Dermis blood vessel endothelial cell (primary cell): ENCODE data around the gene GATA3. TPM values are rescaled to one million over a fixed set of nuclear protein-coding genes. Genes with fewer than 3 reads are reported as not detected.

Experiments used
- DNase-seq: peaks from one replicate; pipeline ENCODE4 v3.0.0; 2010
- total RNA-seq: library from RNA; depleted of rRNA; stranded (reverse); fragments of >200 nt; gene quantifications from 2 replicates; pipeline ENCODE4 v1.2.3, GENCODE V29; 2014

GATA3 gene
- total RNA-seq, 1 donor from 2014 or later: 0.17 TPM

DNA sequence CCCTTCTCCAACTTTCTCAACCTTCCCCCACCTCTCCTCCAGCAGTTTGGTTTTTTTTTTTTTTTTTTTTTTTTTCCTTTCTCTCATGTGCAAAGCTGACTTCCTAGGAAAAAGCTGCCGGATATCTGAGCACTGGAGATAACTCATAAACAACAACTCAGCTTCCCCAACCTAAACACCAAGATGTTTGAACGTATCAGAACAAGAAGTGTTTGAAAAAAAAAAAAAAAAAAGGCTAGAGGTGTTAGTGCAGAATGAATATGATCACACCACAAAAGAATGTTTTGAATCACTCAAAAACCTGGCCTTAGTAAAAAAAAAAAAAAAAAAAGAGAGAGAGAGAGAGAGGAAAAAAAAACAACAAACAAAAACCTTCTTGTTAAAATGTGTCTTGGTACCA lies 11.2 kb downstream of the GATA3 start:
- DNase-seq: peak; percentile 96

DNA sequence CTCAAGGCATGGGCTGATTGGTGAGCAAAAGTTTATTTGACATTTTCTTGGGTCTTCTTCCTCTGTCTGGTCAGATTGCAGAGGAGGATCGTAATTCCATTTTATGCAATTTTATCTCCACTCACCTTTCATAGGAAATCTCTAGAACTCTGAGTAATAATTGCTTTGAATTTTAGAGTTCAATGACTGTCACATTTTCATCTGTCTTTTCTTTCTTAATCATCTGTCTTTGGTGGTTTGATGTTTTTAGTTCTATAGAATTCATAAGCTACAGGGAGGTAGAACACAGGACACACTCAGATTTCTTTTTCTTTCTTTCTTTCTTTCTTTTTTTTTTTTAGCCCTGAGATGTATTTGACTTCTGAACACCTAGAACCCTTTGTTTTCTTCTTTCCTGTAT lies 11.6 kb downstream of the GATA3 start:
- no peak for DNase-seq

DNA sequence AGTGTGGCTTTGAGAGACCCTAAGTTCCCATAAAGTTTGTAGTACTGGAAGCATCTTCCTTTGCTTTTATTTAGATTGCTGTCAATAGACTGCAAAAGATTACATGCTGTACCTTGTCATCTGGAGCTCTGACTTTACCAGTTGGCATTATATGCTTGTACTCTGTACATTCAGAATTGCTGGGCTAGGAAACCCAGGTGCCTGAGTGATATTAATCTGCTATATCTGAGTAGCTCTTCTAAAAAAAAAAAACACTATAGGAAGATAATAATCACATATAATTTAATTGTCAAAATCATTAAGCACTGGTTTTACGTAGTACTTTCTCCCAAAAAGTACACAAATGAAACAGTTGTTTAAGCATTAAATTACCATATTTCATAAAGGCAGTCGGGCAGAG lies 12.3 kb downstream of the GATA3 start:
- DNase-seq: no peak

DNA sequence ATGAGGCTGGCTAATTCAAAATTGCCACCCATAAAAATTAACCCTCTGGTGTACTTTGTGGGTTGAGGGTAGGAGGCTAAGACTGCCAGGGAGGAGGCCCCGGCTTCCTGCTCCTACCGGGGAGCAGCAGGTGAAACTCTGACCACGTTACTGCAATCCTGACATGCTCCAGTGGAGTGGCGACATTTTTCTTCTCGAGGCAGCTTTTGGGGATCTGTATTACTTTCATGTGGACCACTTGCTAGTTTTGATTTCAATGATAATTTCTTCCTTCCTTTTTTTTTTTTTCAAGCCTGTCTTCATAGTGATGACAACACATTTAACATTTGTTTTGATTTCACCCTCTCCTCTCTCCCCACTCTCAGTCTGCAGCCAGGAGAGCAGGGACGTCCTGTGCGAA lies 14.6 kb downstream of the GATA3 start:
- no peak for DNase-seq

DNA sequence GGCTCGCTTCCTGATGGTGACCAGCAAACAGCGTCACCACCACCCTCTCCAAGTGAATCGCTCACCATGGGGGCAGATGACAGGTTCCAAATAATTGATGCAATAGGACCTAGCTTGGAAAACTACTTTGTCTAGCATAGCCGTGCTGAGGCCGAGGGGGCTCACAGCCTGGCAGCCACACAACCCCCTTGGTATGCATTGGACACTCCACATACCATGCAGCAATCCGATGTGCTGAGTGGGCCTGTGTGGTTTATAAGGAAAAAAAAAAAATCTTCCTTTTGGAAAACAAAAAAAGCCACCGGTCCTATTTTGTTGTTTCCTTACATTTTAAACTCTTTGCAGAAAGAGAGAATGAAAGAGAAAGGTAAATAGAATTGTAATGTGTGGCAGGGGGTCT lies 15.1 kb downstream of the GATA3 start:
- DNase-seq: no peak

DNA sequence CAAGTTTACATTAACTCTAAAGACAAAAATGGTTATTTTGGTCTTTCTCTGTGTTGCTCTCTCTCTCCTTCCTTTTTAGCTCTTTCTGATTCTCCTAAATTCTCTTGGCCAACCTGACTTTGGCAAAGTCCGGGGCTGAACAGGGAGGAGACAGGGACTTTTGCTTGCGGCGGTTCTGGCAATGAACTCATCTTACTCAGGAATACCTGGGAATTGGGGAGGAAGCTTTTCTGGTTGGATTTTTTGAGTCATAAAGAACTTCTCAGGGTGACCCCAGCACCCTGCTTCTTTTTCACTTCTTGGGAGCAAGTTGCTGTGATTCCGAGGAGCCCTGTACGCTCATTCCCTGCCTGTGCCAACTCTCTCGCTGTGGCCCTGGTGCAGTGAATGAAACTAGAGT lies 16.0 kb downstream of the GATA3 start:
- DNase-seq: no peak

DNA sequence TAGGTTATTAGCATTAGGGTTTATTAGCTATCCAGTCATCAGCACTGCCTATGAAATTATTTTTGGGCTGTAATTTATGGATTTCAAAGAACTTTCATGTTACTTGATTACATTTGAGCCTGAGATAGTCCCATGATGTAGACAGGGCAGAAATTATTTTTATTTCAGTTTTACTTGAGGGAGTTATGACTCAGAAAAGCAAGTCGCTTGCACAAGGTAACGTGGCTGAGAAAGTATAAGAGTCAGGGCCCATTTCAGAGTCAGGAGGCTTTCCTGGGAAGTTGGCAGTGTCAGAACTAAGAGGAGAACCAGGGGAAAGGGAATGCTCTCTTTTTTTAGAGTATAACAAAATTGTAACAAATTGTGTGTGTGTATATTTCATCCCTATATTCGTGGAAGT lies 16.5 kb downstream of the GATA3 start:
- DNase-seq: no peak

DNA sequence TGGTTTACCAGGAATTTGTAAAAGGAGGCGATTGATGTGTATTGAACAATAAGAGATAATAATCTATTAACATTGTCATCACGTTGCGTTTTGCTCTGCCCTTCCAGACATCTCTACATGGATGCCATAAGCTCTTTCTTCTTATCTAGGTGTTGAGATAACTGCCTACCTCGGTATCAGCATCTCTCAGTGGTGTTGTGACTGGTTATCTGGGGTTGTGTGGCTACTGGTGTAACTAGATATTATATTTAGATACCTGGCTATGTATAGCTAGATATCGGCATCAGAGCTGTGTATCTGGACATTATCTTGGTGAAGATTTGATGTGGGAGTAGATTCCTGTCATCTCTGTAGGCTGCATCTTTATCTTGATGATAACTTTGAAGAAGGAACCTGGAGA lies 17.2 kb downstream of the GATA3 start:
- DNase-seq: no peak

DNA sequence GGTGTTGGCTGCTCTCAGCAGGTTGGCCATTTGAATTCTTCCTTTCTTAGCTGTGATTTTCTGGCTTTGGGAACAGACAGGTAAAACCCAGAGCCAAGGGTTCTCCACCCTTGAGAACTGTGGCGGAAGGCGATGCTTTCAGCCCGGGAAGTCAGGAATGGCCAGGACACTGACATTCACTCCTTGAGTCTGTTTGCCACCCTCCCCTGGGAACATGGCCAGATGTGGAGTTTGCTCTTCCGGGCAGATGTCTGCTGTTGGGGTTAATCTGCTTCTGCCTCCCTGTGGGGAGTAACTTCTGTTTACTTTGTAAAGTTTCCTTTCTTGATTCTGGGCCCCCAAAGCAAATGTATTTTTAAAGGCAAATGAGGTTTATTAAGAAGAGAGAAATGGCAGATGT lies 17.7 kb downstream of the GATA3 start:
- DNase-seq: no peak

DNA sequence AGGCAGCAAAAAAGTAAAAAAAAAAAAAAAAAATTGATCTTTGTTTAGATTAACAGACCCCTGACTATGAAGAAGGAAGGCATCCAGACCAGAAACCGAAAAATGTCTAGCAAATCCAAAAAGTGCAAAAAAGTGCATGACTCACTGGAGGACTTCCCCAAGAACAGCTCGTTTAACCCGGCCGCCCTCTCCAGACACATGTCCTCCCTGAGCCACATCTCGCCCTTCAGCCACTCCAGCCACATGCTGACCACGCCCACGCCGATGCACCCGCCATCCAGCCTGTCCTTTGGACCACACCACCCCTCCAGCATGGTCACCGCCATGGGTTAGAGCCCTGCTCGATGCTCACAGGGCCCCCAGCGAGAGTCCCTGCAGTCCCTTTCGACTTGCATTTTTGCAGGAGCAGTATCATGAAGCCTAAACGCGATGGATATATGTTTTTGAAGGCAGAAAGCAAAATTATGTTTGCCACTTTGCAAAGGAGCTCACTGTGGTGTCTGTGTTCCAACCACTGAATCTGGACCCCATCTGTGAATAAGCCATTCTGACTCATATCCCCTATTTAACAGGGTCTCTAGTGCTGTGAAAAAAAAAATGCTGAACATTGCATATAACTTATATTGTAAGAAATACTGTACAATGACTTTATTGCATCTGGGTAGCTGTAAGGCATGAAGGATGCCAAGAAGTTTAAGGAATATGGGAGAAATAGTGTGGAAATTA lies 19.4 kb downstream of the GATA3 start:
- no peak for DNase-seq

DNA sequence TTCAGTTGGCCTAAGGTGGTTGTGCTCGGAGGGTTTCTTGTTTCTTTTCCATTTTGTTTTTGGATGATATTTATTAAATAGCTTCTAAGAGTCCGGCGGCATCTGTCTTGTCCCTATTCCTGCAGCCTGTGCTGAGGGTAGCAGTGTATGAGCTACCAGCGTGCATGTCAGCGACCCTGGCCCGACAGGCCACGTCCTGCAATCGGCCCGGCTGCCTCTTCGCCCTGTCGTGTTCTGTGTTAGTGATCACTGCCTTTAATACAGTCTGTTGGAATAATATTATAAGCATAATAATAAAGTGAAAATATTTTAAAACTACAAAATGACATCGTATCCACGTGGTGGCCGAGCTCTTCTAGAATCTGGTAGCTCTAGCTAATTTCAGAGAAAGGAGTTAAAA lies 20.4 kb downstream of the GATA3 start:
- DNase-seq: no peak

DNA sequence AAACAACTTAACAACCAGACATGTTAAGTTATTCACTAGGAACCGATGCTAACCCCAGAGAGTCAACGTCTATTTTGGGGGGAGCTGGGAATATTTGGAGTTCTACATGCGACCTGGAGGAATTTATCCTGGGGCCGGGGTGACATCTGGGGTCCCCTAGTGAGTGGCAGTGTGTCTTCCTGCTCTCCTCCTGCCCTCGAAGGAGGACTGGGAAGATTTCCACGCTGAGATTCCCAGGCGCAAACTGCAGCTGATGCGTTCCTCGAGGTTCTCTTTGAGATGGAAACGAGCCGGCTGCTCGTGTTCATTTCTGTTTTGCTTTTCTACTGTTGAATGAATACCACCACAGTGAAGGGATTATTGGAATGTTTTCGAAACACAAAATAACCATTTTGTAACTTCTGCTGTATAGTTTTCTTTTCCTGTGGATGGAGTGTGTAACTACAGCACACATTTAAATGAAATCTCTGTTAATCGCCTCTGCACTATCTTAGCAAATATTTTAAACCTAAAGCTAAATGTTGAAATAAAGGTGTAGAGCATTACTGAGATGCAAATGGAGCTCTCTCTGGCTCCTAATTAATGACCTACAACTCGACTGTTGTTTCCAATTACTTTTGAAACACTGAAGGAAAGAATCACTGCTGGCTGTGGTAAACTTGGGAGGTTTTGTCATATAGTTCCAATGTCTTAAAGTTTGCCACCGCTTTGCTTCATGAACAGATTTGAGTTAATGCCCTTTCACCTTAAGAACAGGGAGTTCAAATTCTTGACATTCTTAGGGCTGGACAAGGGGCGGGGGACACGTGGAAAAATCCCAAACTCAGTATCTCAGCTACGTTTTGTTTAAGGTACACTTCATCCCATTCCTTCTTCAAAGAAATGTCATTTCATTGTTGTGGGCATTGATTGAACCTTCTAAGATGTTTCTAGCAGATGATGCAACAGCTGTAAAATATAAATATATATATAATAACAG lies 21.1 kb downstream of the GATA3 start:
- DNase-seq: no peak

DNA sequence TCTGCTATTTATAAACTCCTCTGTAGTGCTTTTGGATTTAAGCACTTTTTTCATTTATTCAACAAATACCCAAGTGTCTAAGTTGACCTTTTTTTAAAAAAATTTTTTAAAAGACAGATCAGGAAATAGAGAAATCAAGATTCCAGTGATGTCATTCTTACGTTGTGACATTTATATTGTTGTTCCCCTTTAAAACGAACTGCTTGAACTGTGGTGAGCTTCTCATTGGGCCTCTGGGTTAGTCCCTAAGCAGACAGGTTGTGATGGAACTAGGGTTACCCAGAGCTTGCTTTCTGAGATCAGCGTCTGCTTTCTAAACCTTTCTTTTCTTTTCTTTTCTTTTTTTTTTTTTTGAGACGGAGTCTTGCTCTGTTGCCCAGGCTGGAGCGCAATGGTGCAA lies 22.4 kb downstream of the GATA3 start:
- DNase-seq: no peak

DNA sequence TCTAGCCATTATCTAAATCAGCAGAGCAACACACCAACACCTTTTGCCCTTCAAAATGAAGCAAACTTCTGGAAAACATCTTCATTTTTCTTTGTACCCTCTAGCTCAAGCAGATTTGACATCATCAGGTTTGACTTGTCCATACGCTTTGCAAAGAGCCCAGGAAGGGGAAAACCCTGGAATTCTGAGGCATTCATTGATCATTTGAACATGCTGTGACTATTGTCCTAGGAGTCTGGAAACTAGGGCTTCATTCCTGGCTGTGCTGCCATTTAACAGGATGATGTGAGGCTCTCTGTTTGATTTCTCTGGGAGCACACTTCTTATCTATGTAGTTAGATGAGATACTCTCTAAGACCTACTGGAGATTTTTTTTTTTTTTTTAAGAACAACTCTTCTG lies 23.5 kb downstream of the GATA3 start:
- DNase-seq: no peak

DNA sequence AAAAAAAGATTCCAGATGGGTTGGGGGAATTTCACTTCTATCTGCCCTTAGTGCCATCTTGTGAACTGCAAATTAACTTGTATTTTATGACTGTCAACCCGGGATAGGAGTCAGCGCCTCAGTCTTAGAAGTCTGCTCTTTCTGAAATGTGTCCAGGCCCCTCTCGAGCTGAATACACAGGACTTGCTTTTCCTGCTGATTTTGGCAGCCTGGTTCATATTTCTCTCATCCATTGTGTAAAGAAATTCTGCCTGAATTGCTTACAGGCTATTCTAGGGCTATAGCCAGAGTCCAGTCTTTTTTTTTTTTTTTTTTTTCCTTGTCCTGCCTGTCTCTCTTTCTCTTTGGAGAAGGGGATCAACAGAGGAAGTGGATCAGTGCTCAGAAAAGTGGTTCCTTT lies 24.6 kb downstream of the GATA3 start:
- DNase-seq: no peak

DNA sequence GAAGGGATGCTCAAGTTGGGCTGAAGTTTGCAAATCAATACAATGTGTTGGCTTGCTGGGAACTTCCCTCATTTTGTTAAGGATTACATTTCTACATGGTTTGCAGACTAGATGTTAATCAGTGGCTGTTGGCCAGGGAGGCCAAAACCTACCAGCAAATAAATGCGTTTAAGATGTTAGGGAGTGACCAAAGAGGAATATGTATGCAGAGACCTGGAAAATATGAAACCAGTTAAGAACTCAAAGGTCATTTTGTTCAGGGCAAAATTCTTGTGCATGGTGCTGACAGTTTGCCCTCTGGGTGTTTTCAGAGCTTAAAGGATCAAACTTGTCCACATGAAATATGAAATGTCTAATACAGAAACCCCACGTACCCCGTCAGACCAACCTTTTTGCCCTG lies 30.3 kb downstream of the GATA3 start:
- DNase-seq: no peak

DNA sequence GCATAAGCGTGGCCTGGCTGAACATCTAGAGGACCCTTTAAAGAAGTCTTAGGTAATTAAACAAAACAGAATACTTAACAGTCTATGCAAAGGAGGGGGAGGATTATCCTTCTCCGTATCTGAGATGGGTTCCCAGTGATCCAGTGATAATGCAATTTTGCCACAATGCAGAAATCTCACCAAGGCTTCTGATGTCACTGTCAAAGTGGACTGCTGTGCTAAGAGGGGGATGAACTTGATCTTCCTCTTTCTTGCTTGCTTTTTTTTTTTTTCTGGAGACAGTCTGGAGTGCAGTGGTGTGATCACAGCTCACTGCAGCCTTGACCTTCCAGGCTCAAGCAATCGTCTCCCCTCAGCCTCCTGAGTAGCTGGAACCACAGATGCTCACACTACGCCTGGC lies 30.8 kb downstream of the GATA3 start:
- no peak for DNase-seq

DNA sequence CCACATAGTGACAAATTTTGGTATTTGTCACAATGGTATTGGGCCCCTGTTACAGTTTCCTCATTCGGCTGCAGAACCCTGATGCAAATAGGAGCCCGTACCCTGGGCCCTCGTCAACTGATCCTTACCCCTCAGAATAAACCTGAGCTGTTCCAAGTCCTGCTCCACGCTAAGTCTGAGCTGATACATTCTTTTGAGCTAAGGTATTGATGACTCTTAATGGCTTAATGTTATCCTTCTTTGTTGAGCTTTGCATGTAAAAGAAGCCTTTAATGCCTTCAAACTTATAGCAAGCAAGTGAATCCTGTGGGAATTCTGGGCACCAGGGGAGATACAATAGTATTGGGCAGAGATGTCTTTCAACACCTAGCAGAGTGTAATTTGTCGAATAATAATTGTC lies 31.8 kb downstream of the GATA3 start:
- DNase-seq: no peak

DNA sequence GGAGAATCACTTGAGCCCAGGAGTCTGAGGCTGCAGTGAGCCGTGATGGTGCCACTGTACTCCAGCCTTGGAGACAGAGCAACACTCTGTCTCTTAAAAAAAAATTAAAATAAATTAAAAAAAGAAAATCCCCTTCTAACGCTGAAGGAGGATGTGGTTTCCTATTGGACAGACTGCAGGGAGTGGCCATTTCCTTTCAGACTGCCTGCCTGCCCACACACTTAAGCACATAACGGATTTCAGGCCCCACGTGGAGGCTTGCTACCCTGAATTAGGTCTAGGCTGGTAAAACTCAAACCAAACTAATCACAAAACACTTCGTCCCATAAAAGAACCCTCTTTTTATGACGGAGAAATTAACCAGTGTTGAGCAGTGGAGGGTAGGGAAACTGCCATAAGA lies 34.0 kb downstream of the GATA3 start:
- DNase-seq: no peak

DNA sequence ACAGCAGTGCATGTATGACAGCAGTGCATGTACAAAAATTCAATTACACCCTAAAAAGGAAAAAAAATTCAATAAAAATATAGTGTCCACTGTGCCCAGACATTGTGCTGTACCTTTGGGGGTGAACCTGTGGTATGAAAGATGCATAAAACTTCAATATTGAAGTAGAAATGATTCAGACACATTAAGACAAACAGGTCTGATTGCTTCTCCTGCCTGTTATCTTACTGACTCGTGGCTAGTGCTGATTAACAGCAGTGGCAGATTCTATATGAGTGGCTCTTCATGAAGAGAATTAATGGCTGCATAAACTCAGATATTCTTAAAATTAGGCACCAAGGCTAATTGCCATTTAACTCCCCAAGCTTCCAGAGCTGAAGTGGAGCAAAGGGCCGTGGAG lies 37.9 kb downstream of the GATA3 start:
- no peak for DNase-seq

DNA sequence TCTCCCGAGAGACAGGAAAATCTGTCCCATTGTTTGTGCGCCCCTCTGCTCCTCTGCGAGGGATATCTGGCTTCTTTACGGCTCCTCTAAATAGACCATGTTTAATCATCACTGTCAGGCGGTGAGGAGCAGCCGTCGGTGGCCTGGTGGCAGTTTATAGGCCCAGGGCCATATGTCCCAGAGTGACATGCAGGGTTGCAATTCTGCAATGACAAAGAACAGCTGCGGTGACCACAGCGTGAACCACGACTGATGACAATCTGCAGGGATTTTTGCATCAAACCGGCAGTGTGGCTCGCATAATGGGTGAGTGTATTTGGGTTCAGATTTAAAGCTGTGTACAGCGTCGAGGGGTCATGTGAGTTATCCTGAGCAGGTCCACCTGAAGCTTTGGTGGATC lies 41.5 kb downstream of the GATA3 start:
- no peak for DNase-seq

DNA sequence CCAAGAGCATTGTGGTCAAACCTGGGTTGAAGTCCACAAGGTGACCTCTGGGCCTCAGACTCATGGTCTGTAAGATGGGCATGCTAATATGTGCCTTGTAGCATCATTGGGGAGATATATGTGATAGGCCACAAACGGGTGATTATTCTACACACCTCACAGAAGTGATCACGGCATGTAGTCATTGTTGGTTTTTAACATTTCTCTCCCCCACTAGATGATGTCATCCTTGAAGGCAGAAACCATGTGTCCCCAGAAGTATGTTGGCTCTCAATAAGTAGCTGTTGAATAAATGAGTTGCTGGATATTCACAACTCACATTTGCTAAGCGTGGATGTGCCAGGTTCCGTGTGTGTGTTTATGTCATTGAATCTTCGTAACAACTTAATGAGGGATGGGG lies 42.4 kb downstream of the GATA3 start:
- no peak for DNase-seq

DNA sequence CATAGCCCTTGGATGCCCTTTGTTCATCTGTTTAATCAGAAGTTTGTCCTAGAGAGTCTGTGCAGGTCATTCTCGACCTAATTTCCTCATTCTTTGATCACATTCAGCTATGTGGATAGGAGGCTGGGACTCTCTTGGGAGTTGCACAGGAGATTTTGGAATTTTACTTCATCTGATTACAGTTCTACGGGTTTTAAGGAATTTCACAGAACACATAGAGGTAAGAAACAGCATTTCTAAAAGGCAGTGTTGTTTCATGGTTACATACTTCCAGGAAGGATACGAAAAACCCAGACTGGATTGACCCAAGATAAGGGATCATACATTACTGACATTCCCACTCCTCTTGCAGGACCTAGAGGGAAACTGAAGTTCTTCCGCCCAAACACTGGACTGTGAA lies 45.9 kb downstream of the GATA3 start:
- no peak for DNase-seq

DNA sequence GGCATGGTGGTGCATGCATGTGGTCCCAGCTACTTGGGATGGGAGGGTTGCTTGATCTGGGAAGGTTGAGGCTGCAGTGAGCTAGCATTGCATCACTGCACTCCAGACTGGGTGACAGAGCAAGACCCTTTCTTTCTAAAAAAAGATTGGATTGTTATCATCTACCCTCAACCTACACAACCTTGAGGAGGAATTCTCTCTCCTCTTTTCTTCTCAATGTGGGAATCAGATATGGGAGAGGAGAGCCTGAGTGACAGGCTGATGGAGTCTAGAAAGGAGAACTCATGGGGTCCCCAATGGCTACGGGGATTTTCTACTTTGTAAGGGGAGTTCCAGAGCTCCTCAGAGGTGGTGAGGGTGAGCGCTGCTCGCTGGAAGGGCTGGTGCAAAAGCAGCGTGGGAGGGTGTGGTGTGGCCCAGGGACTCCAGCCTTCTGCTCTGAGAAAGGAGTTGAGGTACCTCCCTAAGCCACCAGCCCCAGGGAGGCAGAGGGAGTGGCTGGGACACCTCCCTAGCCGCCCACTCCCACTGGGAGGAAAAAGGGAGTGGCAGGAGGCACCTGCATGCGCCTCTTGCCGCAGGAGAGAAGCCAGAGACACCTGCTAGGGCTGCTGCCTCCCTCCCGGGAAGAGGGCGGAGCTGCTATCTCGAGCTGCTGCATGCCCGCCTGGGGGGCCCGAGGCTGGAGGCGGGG lies 48.4 kb downstream of the GATA3 start:
- no peak for DNase-seq
